Glomerular endothelial cell (primary cell): ENCODE data around the gene LDB3. TPM values are rescaled to one million over a fixed set of nuclear protein-coding genes. Genes with fewer than 3 reads are reported as not detected.
"Not testable (repeated sequence)": the region's sequence is repeated elsewhere in the genome, so short reads cannot be mapped to it uniquely, and the experiment has no call there.

ENCODE experiments used
- DNase-seq: peaks from one replicate; pipeline ENCODE4 v3.0.0-alpha.2; 2011; ENCODE audit warnings: low read depth, low spot score; ENCODE audit errors: extremely low read depth
- total RNA-seq: library from RNA; depleted of rRNA; stranded (reverse); fragments of >200 nt; gene quantifications from 2 replicates; pipeline ENCODE4 v1.2.3, GENCODE V29; 2015

The LDB3 gene
- total RNA-seq, 1 donor from 2014 or later: not detected

DNA sequence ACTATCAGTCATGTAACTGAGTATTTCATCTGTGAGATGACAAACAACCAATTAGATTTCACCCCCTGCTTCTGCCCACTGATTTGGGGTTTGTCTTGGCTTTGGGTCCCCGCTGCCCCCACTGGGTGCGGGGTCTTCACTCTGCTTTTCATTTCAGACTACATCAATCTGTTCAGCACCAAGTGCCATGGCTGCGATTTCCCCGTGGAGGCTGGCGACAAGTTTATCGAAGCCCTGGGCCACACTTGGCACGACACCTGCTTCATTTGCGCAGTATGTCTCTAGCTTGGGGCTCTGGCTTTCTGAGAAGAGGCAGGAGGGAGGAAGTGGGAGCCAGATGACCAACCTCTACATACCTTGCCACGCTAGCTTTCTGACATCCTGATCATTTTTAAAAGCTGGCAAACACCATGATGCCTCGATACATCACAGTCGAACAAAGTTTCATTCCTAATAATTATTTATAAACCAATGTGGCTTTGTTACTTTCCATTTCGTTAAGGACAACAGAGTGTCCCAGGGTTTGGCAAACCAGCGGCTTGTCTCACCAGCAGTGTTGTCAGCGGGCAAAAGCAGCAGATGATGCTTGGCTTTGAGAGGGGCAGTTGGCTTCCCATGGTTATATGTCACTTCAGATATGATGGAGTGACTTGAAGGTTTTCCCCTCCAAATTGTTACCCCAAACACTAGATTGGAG is 57.8 kb downstream of the LDB3 start:
- no peak for DNase-seq

DNA sequence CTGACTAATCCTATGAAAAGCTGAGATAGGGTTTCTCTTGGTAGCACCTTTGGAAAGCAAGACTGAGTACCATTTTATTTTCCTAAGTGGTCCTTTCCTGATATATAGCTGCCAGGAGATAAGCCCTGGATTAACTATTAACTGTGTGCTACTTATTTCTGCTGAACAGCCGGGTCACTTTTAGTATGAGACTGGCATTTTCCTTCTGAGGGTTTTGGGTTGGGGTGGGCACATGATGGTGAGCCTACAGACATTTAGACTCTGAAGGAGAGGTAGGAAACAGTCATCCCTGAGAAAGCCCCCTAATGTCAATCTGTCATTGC is 58.3 kb downstream of the LDB3 start:
- no peak for DNase-seq

- no peak for DNase-seq
These were observed 59.2 kb downstream of the LDB3 start for GRCh38 chr10:86727470-86727869.

DNA sequence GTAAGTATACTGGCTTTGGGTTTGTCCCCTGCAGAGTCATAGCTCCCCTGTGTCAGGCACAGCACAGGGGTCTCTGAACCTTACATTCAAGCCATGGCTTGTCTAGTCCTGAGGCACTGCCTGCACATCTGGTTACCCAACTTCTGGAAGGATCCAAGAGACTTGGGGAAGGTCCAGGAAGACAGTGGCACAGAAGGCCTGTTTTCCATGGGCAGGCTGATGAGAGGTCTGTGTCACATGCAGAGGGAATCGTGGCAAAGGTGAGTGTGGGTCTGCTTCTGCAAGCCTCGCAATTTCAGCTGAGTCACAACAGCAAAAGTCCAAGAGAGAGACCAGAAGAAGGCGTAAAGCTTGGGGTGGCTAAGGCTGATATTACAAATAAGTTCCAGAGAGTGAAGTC is 59.7 kb downstream of the LDB3 start:
- DNase-seq: no peak

GRCh38 chr10:86729677-86730076 is 61.4 kb downstream of the LDB3 start:
- DNase-seq: no peak

GRCh38 chr10:86730227-86730626 is 61.9 kb downstream of the LDB3 start:
- DNase-seq: no peak

DNA sequence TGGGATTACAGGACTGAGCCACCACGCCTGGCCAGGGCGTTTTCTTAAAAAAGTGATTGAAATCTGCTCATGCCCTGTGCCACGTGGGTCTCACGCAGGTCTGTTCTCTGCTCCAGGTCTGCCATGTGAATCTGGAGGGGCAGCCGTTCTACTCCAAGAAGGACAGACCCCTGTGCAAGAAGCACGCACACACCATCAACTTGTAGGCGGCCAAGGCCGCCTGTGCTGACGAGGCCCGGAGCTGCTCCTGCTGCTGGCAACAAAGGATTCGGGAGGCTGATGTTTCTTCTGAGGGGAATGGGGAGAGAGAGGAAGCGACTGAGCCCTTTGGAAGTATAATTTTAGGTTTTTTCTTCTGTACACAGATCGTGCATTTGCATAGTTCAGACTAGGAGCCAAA is 64.5 kb downstream of the LDB3 start:
- DNase-seq: no peak

GRCh38 chr10:86733260-86733671 is 65.0 kb downstream of the LDB3 start:
- no peak for DNase-seq

- DNase-seq: no peak
These were observed 66.1 kb downstream of the LDB3 start for GRCh38 chr10:86734207-86734988.

- DNase-seq: not testable (repeated sequence)
These were observed 67.0 kb downstream of the LDB3 start for GRCh38 chr10:86735278-86735677.

GRCh38 chr10:86742230-86742629 is 73.9 kb downstream of the LDB3 start:
- DNase-seq: no peak

- no peak for DNase-seq
These were observed 75.9 kb downstream of the LDB3 start for GRCh38 chr10:86744067-86744725.

DNA sequence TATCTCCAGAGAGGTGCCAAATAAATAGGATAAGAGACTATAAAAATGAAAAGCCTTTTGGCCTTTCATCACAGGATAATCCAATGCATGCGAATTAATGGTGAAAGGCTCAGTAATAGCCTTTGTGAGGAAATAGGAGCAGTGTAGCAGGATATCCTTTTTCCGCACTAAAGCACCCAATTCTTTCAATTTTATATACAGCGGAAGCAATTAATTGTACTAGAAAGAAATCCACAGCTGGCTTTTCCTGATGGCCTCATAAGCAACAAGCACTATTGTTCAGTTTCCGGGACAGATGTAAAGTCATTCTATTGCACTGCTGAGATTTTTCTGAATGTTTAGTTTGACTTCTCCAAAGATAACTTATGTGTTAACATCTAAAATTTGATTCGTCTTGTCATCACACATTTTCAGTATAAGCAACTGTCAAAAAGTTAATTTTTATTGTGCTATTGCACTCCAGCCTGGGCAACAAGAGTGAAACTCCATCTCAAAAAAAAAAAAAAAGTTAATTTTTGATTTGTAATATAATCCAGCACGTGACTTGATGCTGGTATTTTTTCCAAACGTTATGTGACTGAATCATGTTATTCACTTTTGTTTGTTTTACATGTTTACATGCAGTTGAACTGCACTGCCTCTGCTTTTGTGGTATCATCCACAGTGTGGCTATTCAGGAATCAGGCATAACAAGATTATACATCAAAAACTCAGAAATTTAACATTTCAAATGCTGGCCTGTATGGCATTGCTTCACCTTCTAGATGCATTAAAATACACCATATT is 79.7 kb downstream of the LDB3 start:
- DNase-seq: peak; percentile 83

DNA sequence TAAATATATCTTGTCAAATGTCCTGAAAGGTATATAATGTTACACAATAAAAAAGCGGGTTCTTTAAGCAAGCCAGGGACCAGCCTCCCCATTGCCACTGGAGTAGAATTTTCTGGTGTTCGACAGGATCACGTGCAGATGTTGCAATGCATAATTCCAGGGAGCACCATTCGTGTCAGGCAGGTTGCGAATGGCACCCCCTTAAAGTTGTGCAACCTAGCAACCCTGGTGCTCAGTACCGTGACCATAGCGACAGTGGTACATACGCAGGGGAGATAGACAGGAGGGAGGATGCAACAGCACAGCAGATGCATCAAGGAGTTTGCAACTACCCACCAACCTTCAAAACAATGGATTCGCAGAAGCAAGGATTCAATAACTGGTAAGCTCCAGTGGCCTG is 81.5 kb downstream of the LDB3 start:
- DNase-seq: no peak

- DNase-seq: no peak
These were observed 83.2 kb downstream of the LDB3 start for GRCh38 chr10:86751477-86751876.

GRCh38 chr10:86752311-86752710 is 84.0 kb downstream of the LDB3 start:
- no peak for DNase-seq

DNA sequence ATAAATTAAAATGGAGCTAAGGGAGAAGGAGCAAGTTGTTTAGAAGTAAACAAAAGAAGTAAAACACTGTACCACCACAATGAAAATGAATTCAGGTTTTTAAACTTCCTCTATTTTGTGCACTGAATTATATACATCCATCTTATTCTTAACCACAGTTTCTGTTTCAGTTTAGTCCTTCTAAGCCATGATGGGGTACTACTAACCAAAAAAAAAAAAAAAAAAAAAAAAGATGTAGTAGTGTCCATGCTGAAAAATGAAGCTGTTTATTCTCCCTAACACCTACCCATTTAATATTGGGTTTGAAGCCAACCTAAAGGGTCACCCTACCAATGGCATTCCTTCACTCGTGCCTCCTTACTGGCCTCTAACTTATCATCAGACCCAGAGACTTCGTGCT is 84.7 kb downstream of the LDB3 start:
- DNase-seq: no peak

- no peak for DNase-seq
These were observed 85.5 kb downstream of the LDB3 start for GRCh38 chr10:86753638-86754434.

DNA sequence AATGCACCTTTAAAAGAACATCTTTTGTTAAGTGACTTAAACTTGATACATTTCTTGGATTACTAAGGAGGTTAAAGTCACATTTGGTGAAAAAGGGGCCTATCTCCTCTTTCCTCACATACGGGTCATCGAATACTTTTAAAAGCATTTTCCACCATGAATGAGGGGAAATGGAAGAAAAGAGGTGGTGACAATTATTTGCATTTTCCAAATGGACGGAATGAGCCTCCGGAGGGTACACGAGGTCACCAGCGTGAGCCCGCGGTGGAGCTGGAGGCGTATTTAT is 87.1 kb downstream of the LDB3 start:
- no peak for DNase-seq

GRCh38 chr10:86755740-86756510 is 87.6 kb downstream of the LDB3 start:
- DNase-seq: no peak
